ENCODE results near the gene BCOR.

The BCOR gene

GRCh38 chrX:40080894-40081678 is 16.7 kb downstream of the BCOR start:
- no peaks in the 10 kb centered on the region for H3K27me3 ChIP-seq (ENCODE audit: insufficient read depth, low read length, poor library complexity)
- H3K9ac ChIP-seq (ENCODE audit: low read depth, low read length) = no peak overlapping the region
- ATAC-seq (ENCODE audit: insufficient read depth, low read depth) = no peak
- peaks cover 65% of the 10 kb centered on the region for H3K36me3 ChIP-seq (ENCODE audit: insufficient read depth, low read length)
- H3K9me3 ChIP-seq (ENCODE audit: insufficient read depth, low read length, severe bottlenecking) = no peaks in the 10 kb centered on the region
- no peak overlapping the region for H3K4me3 ChIP-seq (ENCODE audit: low read depth in 1 of 2, low read length in 2 of 2)
- H4K20me1 ChIP-seq (ENCODE audit: insufficient read depth, low read length) = peaks cover 93% of the 10 kb centered on the region
- no peak for DNase-seq
- H3K4me2 ChIP-seq (ENCODE audit: insufficient read depth, low read length) = no peak overlapping the region
- no peak overlapping the region for H2AFZ ChIP-seq (ENCODE audit: low read depth, low read length)
- no peak overlapping the region for H3K27ac ChIP-seq (ENCODE audit: low read length)
- TF ChIP-seq CTCF (IDR thresholded peaks at IDR 0.05; ENCODE audit: borderline replicate concordance, extremely low read depth, low read length, poor library complexity, severe bottlenecking) (no peak), EZH2 (IDR thresholded peaks at IDR 0.05; ENCODE audit: borderline replicate concordance, low read depth, low read length, severe bottlenecking) (no peak)
- H3K4me1 ChIP-seq (ENCODE audit: insufficient read depth, low read length) = 0 out of 2 replicates have a peak, but pooled peaks cover 2% of the 10 kb centered on the region
- peaks cover 99% of the 10 kb centered on the region for H3K79me2 ChIP-seq (ENCODE audit: insufficient read depth, low read length)

- H3K4me2 ChIP-seq (ENCODE audit: insufficient read depth, low read length) = no peak overlapping the region
- no peak overlapping the region for H3K27ac ChIP-seq (ENCODE audit: low read length)
- peaks cover 74% of the 10 kb centered on the region for H3K36me3 ChIP-seq (ENCODE audit: insufficient read depth, low read length)
- no peak overlapping the region for H3K9ac ChIP-seq (ENCODE audit: low read depth, low read length)
- H3K4me3 ChIP-seq (ENCODE audit: low read depth in 1 of 2, low read length in 2 of 2) = no peak overlapping the region
- no peak for ATAC-seq (ENCODE audit: insufficient read depth, low read depth)
- H3K4me1 ChIP-seq (ENCODE audit: insufficient read depth, low read length) = no peaks in the 10 kb centered on the region
- H4K20me1 ChIP-seq (ENCODE audit: insufficient read depth, low read length) = peaks cover 86% of the 10 kb centered on the region
- no peak for DNase-seq
- TF ChIP-seq EZH2 (IDR thresholded peaks at IDR 0.05; ENCODE audit: borderline replicate concordance, low read depth, low read length, severe bottlenecking) (no peak), CTCF (IDR thresholded peaks at IDR 0.05; ENCODE audit: borderline replicate concordance, extremely low read depth, low read length, poor library complexity, severe bottlenecking) (no peak)
- no peak overlapping the region for H2AFZ ChIP-seq (ENCODE audit: low read depth, low read length)
- H3K9me3 ChIP-seq (ENCODE audit: insufficient read depth, low read length, severe bottlenecking) = no peaks in the 10 kb centered on the region
- peaks cover 96% of the 10 kb centered on the region for H3K79me2 ChIP-seq (ENCODE audit: insufficient read depth, low read length)
- H3K27me3 ChIP-seq (ENCODE audit: insufficient read depth, low read length, poor library complexity) = no peaks in the 10 kb centered on the region
Measured at GRCh38 chrX:40079572-40079971, 18.2 kb downstream of the BCOR start.

GRCh38 chrX:40078489-40079227 is 19.1 kb downstream of the BCOR start:
- Histone ChIP-seq H3K9me3 (ENCODE audit: insufficient read depth, low read length, severe bottlenecking) (no peaks in the 10 kb centered on the region), H3K36me3 (ENCODE audit: insufficient read depth, low read length) (peaks cover 83% of the 10 kb centered on the region), H3K27me3 (ENCODE audit: insufficient read depth, low read length, poor library complexity) (no peaks in the 10 kb centered on the region), H3K9ac (ENCODE audit: low read depth, low read length) (no peak overlapping the region), H3K4me1 (ENCODE audit: insufficient read depth, low read length) (no peaks in the 10 kb centered on the region), H3K79me2 (ENCODE audit: insufficient read depth, low read length) (peaks cover 96% of the 10 kb centered on the region), H2AFZ (ENCODE audit: low read depth, low read length) (no peak overlapping the region), H4K20me1 (ENCODE audit: insufficient read depth, low read length) (peaks cover 87% of the 10 kb centered on the region), H3K4me2 (ENCODE audit: insufficient read depth, low read length) (no peak overlapping the region), H3K4me3 (ENCODE audit: low read depth in 1 of 2, low read length in 2 of 2) (no peak overlapping the region), H3K27ac (ENCODE audit: low read length) (no peak overlapping the region)
- TF ChIP-seq CTCF (IDR thresholded peaks at IDR 0.05; ENCODE audit: borderline replicate concordance, extremely low read depth, low read length, poor library complexity, severe bottlenecking) (no peak), EZH2 (IDR thresholded peaks at IDR 0.05; ENCODE audit: borderline replicate concordance, low read depth, low read length, severe bottlenecking) (no peak)
- ATAC-seq (ENCODE audit: insufficient read depth, low read depth) = no peak
- DNase-seq = no peak

Measured in DND-41 (cell line).